ENCODE measurements around the gene CAMK2B.

DNA sequence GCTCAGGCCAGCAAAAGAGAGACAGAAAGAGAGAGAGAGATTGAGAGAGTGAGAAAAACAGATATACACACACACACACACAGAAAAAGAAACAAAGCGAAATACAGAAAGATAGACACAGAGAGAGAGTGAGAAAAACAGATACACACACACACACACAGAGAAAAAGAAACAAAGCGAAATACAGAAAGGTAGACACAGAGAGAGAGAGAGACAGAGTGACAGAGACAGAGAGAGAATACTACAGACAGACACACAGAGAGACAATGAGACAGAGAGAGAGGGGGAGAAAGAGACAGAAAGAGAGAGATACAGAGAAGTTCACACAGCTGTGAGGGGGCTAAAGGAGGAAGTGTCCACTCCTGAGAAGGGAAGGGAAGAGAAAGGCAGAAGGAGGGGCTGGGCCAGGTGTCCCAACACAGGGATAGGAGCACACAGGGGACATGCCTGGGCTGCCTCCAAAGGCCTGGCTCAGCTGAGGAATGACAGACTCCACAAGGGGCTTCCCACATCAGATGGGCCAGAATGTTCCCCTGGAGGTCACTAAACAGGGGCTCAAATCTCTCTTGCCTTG is 140.4 kb downstream of the CAMK2B start:
- TF ChIP-seq POLR2A (IDR thresholded peaks at IDR 0.05; ENCODE audit: low read depth) (no peak), CTCF (IDR thresholded peaks at IDR 0.05) (no peak), POLR2AphosphoS5 (IDR thresholded peaks at IDR 0.05) (no peak)
